Neural progenitor cell (in vitro differentiated cells): ENCODE results near the gene DNM2.

Source experiments
- CTCF ChIP-seq: fragments of 200-600 bp; sonication (generic); IDR thresholded peaks from 2 replicates; pipeline ENCODE4 v1.5.1; 2017; ENCODE audit warnings: antibody characterized with exemption, mild to moderate bottlenecking
- EZH2 ChIP-seq: fragments of 200-600 bp; sonication (generic); IDR thresholded peaks from 2 replicates; pipeline ENCODE4 v1.6.1; 2017; ENCODE audit warnings: antibody characterized with exemption, mild to moderate bottlenecking, moderate library complexity
- EZH2phosphoT487 ChIP-seq: fragments of 200-600 bp; sonication (generic); IDR thresholded peaks from 2 replicates; pipeline ENCODE4 v1.6.1; 2017; ENCODE audit warnings: antibody characterized with exemption

GRCh38 chr19:10712754-10713153 is 5.1 kb upstream of the DNM2 start:
- TF ChIP-seq EZH2phosphoT487: no peak
- no peak for TF ChIP-seq CTCF
- no peak for TF ChIP-seq EZH2
